Heart right ventricle (tissue), 16 donors: ENCODE measurements around the gene L3MBTL1. TPM values are rescaled to one million over a fixed set of nuclear protein-coding genes. Genes with fewer than 3 reads are reported as not detected.
"Not testable (repeated sequence)": the region's sequence is repeated elsewhere in the genome, so short reads cannot be mapped to it uniquely, and the experiment has no call there.

Source experiments
- ATAC-seq, 8 donors: fragments of 200-7000 bp; cut with Tn5 transposase; one replicate each; pipeline ENCODE4 v1.9.1; 2020; ENCODE audit warnings: mild to moderate bottlenecking in 8 of 8, moderate library complexity in 8 of 8, moderate number of reproducible peaks in 1 of 8
- DNase-seq, 2 donors: peaks; one replicate each; pipeline ENCODE4 v3.0.0-alpha.2; 2020
- H3K27ac ChIP-seq, 10 donors: fragments of 200-600 bp; sonication (generic) in 2 of 10; one replicate each; pipeline versions ENCODE4 v1.5.0 to v1.8.0; 2020 to 2022; ENCODE audit warnings: mild to moderate bottlenecking in 3 of 10
- H3K27me3 ChIP-seq, 7 donors: fragments of 200-600 bp; one replicate each; pipeline ENCODE4 v1.8.0; 2021 to 2022; ENCODE audit warnings: mild to moderate bottlenecking in 2 of 7
- H3K36me3 ChIP-seq, 9 donors: fragments of 200-600 bp; sonication (generic) in 1 of 9; one replicate each; pipeline versions ENCODE4 v1.5.0 to v1.8.0; 2020 to 2022; ENCODE audit warnings: mild to moderate bottlenecking in 2 of 9
- H3K4me1 ChIP-seq, 9 donors: fragments of 200-600 bp; sonication (generic) in 1 of 9; one replicate each; pipeline versions ENCODE4 v1.5.0 to v1.8.0; 2020 to 2022; ENCODE audit warnings: mild to moderate bottlenecking in 4 of 9
- H3K4me3 ChIP-seq, 10 donors: fragments of 200-600 bp; sonication (generic) in 2 of 10; one replicate each; pipeline versions ENCODE4 v1.5.0 to v1.8.0; 2020 to 2022; ENCODE audit warnings: mild to moderate bottlenecking in 7 of 10, moderate library complexity in 2 of 10
- H3K9me3 ChIP-seq, 11 donors: fragments of 200-600 bp in 10 of 11; sonication (generic) in 2 of 11; one replicate each; pipeline versions ENCODE4 v1.5.0 to v1.8.0; 2013 to 2022; ENCODE audit warnings: mild to moderate bottlenecking in 2 of 11, control low read depth in 1 of 11, moderate library complexity in 1 of 11
- WGBS, 2 donors: extraction: QIAGEN DNeasy Blood & Tissue Kit; methylation state at CpG; one replicate each; pipeline ENCODE4 v1.1.7; 2013; ENCODE audit warnings: inconsistent platforms in 1 of 2; 5-methylcytosine and 5-hydroxymethylcytosine counted together
- intact Hi-C, 10 donors: fragments of 100-400 bp; cut with DNase I; formaldehyde crosslinking; loops; one replicate each; pipeline versions ENCODE4 v1.11.1 to v1.14.2; 2022
- polyA plus RNA-seq, 2 donors: library from polyadenylated mRNA; stranded (reverse); fragments of 200-250 nt; gene quantifications; one replicate each; pipeline ENCODE4 v1.2.3, GENCODE V29; 2013
- total RNA-seq, 10 donors: library from RNA; stranded (reverse); fragmentation: NEBNext Ultra II Directional in 3 of 10; extraction: Animal tissue kit (Norgen Biotek cat#: 25700) in 3 of 10; gene quantifications; one replicate each; pipeline versions ENCODE4 v1.2.1 to v1.2.4, GENCODE V29; 2021 to 2023
- TF ChIP-seq, protein P1 (sequence below), 9 donors: fragments of 200-600 bp; sonication (generic) in 2 of 9; IDR thresholded peaks; one replicate each; pipeline versions ENCODE4 v1.5.0 to v1.8.0; 2021 to 2022; ENCODE audit warnings: antibody characterized with exemption in 9 of 9, mild to moderate bottlenecking in 5 of 9, moderate library complexity in 1 of 9
- donor health status: Arrhythmogenic right ventricular cardiomyopathy.
- donor health status: ischemic (EF 13 %, LVEDD 7.1; RV severe dilation, severe dysfunction).
- donor health status: healthy with polysubstance abuse.
- donor health status: DM: no; HTN: yes; CAD: no.
- donor health status: DM: no; HTN: no; CAD: no.
- donor health status: ischemic (EF 25% LVEDD 6.9; RV normal size, moderate dysfunction).
- donor health status: ischemic (EF 25% LVEDD 5.7; RV mildly dilated, moderate dysfunction).
- donor health status: healthy.
- donor health status: DM: yes; HTN: yes; CAD: no.
- donor health status: Ischemic cardiomyopathy.
- donor health status: ischemic (EF 35%, LVEDD 5.7; RV mildly dilated, moderate dysfunction).
- donor health status: nonischemic (EF 11% LVEDD 7.7; RV severe dilation, severe dysfunction).
- donor health status: DM: yes; HTN: yes; CAD: no.
- donor health status: PGD.
- donor health status: ischemic (EF 29% LVEDD 5.4; RV normal size, mild dysfunction).
- donor health status: nonischemic (EF 23%, LVEDD 6.1; RV moderate dilation, normal function).

The L3MBTL1 gene
- total and polyA plus RNA-seq, 12 donors = 1.2 to 9.0 (median 4.9) TPM

DNA sequence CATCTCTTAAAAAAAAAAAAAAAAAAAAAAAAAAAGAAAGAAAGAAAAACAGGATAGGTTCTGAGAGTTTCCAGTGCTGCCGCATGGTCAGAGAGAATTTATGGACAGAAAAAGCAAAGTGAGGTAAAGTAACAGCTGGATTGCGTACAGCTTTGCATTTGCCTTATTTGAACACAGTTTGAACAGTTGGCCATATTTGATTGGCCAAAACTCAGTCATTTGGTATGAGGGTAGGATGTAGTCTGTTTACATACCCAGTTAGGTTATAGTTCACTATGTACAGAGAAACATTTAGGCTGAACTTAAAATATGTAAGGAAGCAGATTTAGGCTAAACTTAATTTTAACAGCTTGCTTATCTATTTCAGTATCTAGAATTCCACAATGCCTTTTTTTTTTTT is 17.5 kb upstream of the L3MBTL1 start:
- no peak for DNase-seq
- 81 to 94% methylated on average over 2 of the region's 2 CpGs for WGBS, 2 donors
- no peak for ATAC-seq
- Histone ChIP-seq H3K36me3 (no peaks in the 10 kb centered on the region), H3K4me1 (no peaks in the 10 kb centered on the region), H3K27ac (no peak overlapping the region), H3K4me3 (no peak overlapping the region), H3K9me3 (peaks cover 0 to 10% (median 0%) of the 10 kb centered on the region in 11 donors), H3K27me3 (no peaks in the 10 kb centered on the region)
- intact Hi-C loops = no loop called here
- TF ChIP-seq, protein P1, sequence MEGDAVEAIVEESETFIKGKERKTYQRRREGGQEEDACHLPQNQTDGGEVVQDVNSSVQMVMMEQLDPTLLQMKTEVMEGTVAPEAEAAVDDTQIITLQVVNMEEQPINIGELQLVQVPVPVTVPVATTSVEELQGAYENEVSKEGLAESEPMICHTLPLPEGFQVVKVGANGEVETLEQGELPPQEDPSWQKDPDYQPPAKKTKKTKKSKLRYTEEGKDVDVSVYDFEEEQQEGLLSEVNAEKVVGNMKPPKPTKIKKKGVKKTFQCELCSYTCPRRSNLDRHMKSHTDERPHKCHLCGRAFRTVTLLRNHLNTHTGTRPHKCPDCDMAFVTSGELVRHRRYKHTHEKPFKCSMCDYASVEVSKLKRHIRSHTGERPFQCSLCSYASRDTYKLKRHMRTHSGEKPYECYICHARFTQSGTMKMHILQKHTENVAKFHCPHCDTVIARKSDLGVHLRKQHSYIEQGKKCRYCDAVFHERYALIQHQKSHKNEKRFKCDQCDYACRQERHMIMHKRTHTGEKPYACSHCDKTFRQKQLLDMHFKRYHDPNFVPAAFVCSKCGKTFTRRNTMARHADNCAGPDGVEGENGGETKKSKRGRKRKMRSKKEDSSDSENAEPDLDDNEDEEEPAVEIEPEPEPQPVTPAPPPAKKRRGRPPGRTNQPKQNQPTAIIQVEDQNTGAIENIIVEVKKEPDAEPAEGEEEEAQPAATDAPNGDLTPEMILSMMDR (IDR thresholded peaks at IDR 0.05) = no peak

DNA sequence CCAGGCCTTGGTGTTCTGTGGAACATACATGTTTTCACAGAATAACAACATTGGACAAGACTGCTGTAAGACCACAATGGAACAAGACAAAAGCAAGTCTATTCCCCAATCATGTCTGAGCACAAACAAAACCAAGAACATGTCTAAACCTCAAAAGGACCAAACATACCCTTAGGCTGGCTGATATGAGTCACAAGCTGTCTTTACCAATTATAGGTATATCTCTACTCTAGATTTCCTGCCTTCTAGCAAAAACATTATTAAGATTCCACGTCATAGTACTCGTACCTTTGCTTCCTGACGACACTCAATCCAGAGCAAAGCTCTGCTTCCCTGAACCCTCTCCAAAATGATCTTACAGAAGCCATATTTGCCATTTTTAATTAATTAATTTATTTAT is 15.4 kb upstream of the L3MBTL1 start:
- TF ChIP-seq, protein P1 (IDR thresholded peaks at IDR 0.05) = no peak
- 89 to 91% methylated on average over 3 of the region's 3 CpGs for WGBS, 2 donors
- no peaks in the 10 kb centered on the region for H3K27me3 ChIP-seq
- no peaks in the 10 kb centered on the region for H3K36me3 ChIP-seq
- no peak overlapping the region for H3K4me3 ChIP-seq
- ATAC-seq (no peak), DNase-seq (no peak)
- peaks cover 0 to 5% (median 0%) of the 10 kb centered on the region in 11 donors for H3K9me3 ChIP-seq
- no peak overlapping the region for H3K27ac ChIP-seq
- H3K4me1 ChIP-seq = no peaks in the 10 kb centered on the region
- intact Hi-C loops = no loop called here

DNA sequence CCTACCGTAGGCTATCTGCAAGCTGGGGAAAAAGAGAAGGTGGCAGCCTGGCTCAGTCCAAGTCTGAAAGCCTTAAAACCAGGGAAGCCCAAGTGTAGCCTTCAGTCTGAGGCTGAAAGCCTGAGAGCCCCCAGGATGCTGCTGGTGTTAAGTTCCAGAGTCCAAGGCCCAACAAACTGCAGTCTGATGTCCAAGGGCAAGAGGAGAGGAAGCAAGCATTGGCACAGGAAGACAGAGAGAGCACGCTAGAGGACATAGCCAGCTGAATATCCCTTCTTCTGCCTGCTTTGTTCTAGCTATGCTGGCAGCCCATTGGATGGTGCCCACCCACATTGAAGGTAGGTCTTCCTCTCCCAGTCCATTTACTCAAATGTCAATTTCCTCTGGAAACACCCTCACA is 12.1 kb upstream of the L3MBTL1 start:
- TF ChIP-seq, protein P1 (IDR thresholded peaks at IDR 0.05) = no peak
- WGBS, 2 donors = 45 to 75% methylated on average over 2 of the region's 2 CpGs
- intact Hi-C loops = no loop called here
- Histone ChIP-seq H3K27ac (no peak overlapping the region), H3K36me3 (no peaks in the 10 kb centered on the region), H3K4me1 (no peaks in the 10 kb centered on the region), H3K9me3 (peaks cover 0 to 16% (median 0%) of the 10 kb centered on the region in 11 donors), H3K4me3 (no peak overlapping the region), H3K27me3 (no peaks in the 10 kb centered on the region)
- ATAC-seq = no peak
- no peak for DNase-seq

DNA sequence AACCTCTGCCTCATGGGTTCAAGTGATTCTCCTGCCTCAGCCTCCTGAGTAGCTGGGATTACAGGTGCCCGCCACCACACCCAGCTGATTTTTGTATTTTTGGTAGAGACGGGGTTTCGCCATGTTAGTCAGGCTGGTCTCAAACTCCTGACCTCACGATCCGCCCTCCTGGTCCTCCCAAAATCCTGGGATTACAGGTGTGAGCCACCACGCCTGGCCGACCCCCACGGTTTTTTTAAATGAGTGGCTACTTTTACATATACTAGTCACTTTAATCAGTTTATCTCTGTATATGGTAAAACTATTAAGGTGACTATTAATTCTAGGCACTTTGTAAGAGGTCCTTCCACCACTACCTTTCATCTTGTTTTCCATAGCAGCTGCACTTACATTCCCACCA is 5.5 kb upstream of the L3MBTL1 start:
- 94% methylated on average over 8 of the region's 8 CpGs for WGBS, 2 donors
- H3K36me3 ChIP-seq, H3K4me3 ChIP-seq, ATAC-seq, H3K27ac ChIP-seq, DNase-seq, intact Hi-C loops, H3K4me1 ChIP-seq: not testable (repeated sequence)
- Histone ChIP-seq H3K27me3 (peaks cover 0 to 12% (median 3%) of the 10 kb centered on the region in 7 donors), H3K9me3 (peaks cover 0 to 12% (median 0%) of the 10 kb centered on the region in 11 donors)

DNA sequence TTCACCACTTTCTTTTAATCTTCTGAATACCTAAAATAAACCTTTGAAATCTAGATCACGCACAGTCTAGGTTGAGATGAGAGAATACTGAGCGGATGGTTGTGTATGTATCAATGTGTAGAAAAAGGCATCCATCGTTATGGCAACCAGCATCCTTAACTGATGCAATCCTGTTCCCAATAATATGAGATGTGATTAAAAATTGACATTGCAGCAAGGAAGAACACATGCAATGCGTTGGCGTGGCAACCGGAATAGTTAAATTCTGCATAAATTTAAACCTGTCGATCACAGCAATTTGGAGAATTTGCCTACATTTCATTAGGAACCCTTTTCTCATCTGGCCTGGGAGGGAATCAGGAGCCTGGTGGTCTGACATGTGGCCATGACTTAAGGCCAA is 1.3 kb upstream of the L3MBTL1 start:
- 90 to 94% methylated on average over 7 of the region's 7 CpGs for WGBS, 2 donors
- intact Hi-C loops = no loop called here
- TF ChIP-seq, protein P1 (IDR thresholded peaks at IDR 0.05) = no peak
- no peak for ATAC-seq
- Histone ChIP-seq H3K36me3 (no peaks in the 10 kb centered on the region), H3K27ac (no peak overlapping the region), H3K4me3 (no peak overlapping the region), H3K27me3 (peaks cover 0 to 32% (median 21%) of the 10 kb centered on the region in 7 donors), H3K4me1 (peaks cover 0 to 12% (median 8%) of the 10 kb centered on the region in 9 donors), H3K9me3 (no peaks in the 10 kb centered on the region)
- DNase-seq = no peak
